Measurements from ENCODE around the gene HORMAD1. TPM values are rescaled to one million over a fixed set of nuclear protein-coding genes. Genes with fewer than 3 reads are reported as not detected.

HORMAD1 gene
- total and polyA plus RNA-seq, 2 experiments from 2014 or later: 0.50 TPM; not detected in 1

GRCh38 chr1:150695561-150695960 lies 25.1 kb downstream of the HORMAD1 start:
- no peaks in the 10 kb centered on the region for H3K27me3 ChIP-seq
- H3K27ac ChIP-seq: no peak overlapping the region
- H3K9me3 ChIP-seq (ENCODE audit: low read depth): no peaks in the 10 kb centered on the region
- peak overlapping the region; percentile 38 for H3K4me3 ChIP-seq
- H3K4me1 ChIP-seq (ENCODE audit: insufficient read depth): no peaks in the 10 kb centered on the region
- no peak overlapping the region for H2AFZ ChIP-seq
- TF ChIP-seq CTCF (IDR thresholded peaks at IDR 0.05; ENCODE audit: poor library complexity) (no peak), EZH2phosphoT487 (IDR thresholded peaks at IDR 0.05; ENCODE audit: low read depth, severe bottlenecking, unreplicated experiment) (no peak), EZH2 (IDR thresholded peaks at IDR 0.05; ENCODE audit: borderline replicate concordance) (no peak)
- WGBS (ENCODE audit: low lambda C conversion rate, missing lambda C conversion rate): 82% methylated on average over 4 of the region's 4 CpGs
- peaks cover 28% of the 10 kb centered on the region for H3K79me2 ChIP-seq
- no peaks in the 10 kb centered on the region for H3K9me2 ChIP-seq (replicated peaks; ENCODE audit: insufficient read depth)
- no peaks in the 10 kb centered on the region for H4K20me1 ChIP-seq (ENCODE audit: insufficient read depth, poor library complexity, severe bottlenecking)
- peak overlapping the region; percentile 83 for H3K4me2 ChIP-seq
- no peaks in the 10 kb centered on the region for H3K36me3 ChIP-seq (replicated peaks; ENCODE audit: insufficient read depth, low read depth)
- no peak for DNase-seq (ENCODE audit: low spot score)

GRCh38 chr1:150692720-150693119 lies 28.0 kb downstream of the HORMAD1 start:
- no peaks in the 10 kb centered on the region for H3K36me3 ChIP-seq (replicated peaks; ENCODE audit: insufficient read depth, low read depth)

GRCh38 chr1:150688763-150689162 lies 31.9 kb downstream of the HORMAD1 start:
- no peaks in the 10 kb centered on the region for H3K9me3 ChIP-seq (ENCODE audit: low read depth)
- TF ChIP-seq EZH2 (IDR thresholded peaks at IDR 0.05; ENCODE audit: borderline replicate concordance) (no peak), EZH2phosphoT487 (IDR thresholded peaks at IDR 0.05; ENCODE audit: low read depth, severe bottlenecking, unreplicated experiment) (no peak), CTCF (IDR thresholded peaks at IDR 0.05; ENCODE audit: poor library complexity) (no peak)
- no peak for DNase-seq (ENCODE audit: low spot score)
- no peak overlapping the region for H3K27ac ChIP-seq
- no peak overlapping the region for H3K4me2 ChIP-seq
- H3K4me3 ChIP-seq: no peak overlapping the region
- no peaks in the 10 kb centered on the region for H3K27me3 ChIP-seq
- no peak overlapping the region for H2AFZ ChIP-seq
- no peaks in the 10 kb centered on the region for H3K36me3 ChIP-seq (replicated peaks; ENCODE audit: insufficient read depth, low read depth)
- 100% methylated on average over 1 of the region's 1 CpG for WGBS (ENCODE audit: low lambda C conversion rate, missing lambda C conversion rate)
- peaks cover 7% of the 10 kb centered on the region for H3K79me2 ChIP-seq
- no peaks in the 10 kb centered on the region for H3K4me1 ChIP-seq (ENCODE audit: insufficient read depth)
- no peaks in the 10 kb centered on the region for H3K9me2 ChIP-seq (replicated peaks; ENCODE audit: insufficient read depth)
- H4K20me1 ChIP-seq (ENCODE audit: insufficient read depth, poor library complexity, severe bottlenecking): no peaks in the 10 kb centered on the region

More at GRCh38 chr1:150692720-150693119, 28.0 kb downstream of the HORMAD1 start:
- Histone ChIP-seq H3K4me2 (no peak overlapping the region), H3K4me3 (no peak overlapping the region), H3K27ac (no peak overlapping the region), H2AFZ (no peak overlapping the region), H3K79me2 (peaks cover 32% of the 10 kb centered on the region), H4K20me1 (ENCODE audit: insufficient read depth, poor library complexity, severe bottlenecking) (no peaks in the 10 kb centered on the region), H3K9me3 (ENCODE audit: low read depth) (no peaks in the 10 kb centered on the region), H3K4me1 (ENCODE audit: insufficient read depth) (no peaks in the 10 kb centered on the region), H3K9me2 (replicated peaks; ENCODE audit: insufficient read depth) (no peaks in the 10 kb centered on the region), H3K27me3 (no peaks in the 10 kb centered on the region)
- WGBS (ENCODE audit: low lambda C conversion rate, missing lambda C conversion rate): 86% methylated on average over 3 of the region's 3 CpGs
- no peak for DNase-seq (ENCODE audit: low spot score)
- TF ChIP-seq EZH2 (IDR thresholded peaks at IDR 0.05; ENCODE audit: borderline replicate concordance) (no peak), EZH2phosphoT487 (IDR thresholded peaks at IDR 0.05; ENCODE audit: low read depth, severe bottlenecking, unreplicated experiment) (no peak), CTCF (IDR thresholded peaks at IDR 0.05; ENCODE audit: poor library complexity) (no peak)

GRCh38 chr1:150686275-150686674 lies 34.4 kb downstream of the HORMAD1 start:
- Histone ChIP-seq H4K20me1 (ENCODE audit: insufficient read depth, poor library complexity, severe bottlenecking) (no peaks in the 10 kb centered on the region), H3K27ac (no peak overlapping the region), H3K36me3 (replicated peaks; ENCODE audit: insufficient read depth, low read depth) (no peaks in the 10 kb centered on the region), H3K4me3 (no peak overlapping the region), H3K79me2 (peaks cover 7% of the 10 kb centered on the region), H3K4me1 (ENCODE audit: insufficient read depth) (no peaks in the 10 kb centered on the region), H3K4me2 (no peak overlapping the region), H3K27me3 (no peaks in the 10 kb centered on the region), H3K9me2 (replicated peaks; ENCODE audit: insufficient read depth) (no peaks in the 10 kb centered on the region), H3K9me3 (ENCODE audit: low read depth) (no peaks in the 10 kb centered on the region), H2AFZ (no peak overlapping the region)
- WGBS (ENCODE audit: low lambda C conversion rate, missing lambda C conversion rate): 100% methylated on average over 3 of the region's 3 CpGs
- no peak for TF ChIP-seq EZH2phosphoT487 (IDR thresholded peaks at IDR 0.05; ENCODE audit: low read depth, severe bottlenecking, unreplicated experiment)
- TF ChIP-seq CTCF (IDR thresholded peaks at IDR 0.05; ENCODE audit: poor library complexity): no peak
- TF ChIP-seq EZH2 (IDR thresholded peaks at IDR 0.05; ENCODE audit: borderline replicate concordance): no peak
- DNase-seq (ENCODE audit: low spot score): no peak

Data from hepatocyte (in vitro differentiated cells).